ENCODE measurements around the gene DNAJC12. TPM values are rescaled to one million over a fixed set of nuclear protein-coding genes. Genes with fewer than 3 reads are reported as not detected.
"Not testable (repeated sequence)": the region's sequence is repeated elsewhere in the genome, so short reads cannot be mapped to it uniquely, and the experiment has no call there.

DNAJC12 gene
- total RNA-seq, 3 donors from 2014 or later (not counting 1 experiment from before 2014, with no cell fraction given): not detected

- no peak for TF ChIP-seq CTCF (IDR thresholded peaks at IDR 0.05)
Observed at GRCh38 chr10:67839951-67840350, 2.0 kb upstream of the DNAJC12 start.

GRCh38 chr10:67839511-67839910, 1.5 kb upstream of the DNAJC12 start:
- DNase-seq; H3K4me1 Mint-ChIP-seq; H3K4me3 Mint-ChIP-seq; H3K27ac ChIP-seq (ENCODE audit: low read length); H3K4me1 ChIP-seq (ENCODE audit: control insufficient read depth, insufficient read depth, low read length); H3K27me3 ChIP-seq (ENCODE audit: control insufficient read depth, insufficient read depth, low read length); ATAC-seq; intact Hi-C loops (cut with micrococcal nuclease); H3K27me3 Mint-ChIP-seq (ENCODE audit: low read depth in 2 of 2); H3K27ac Mint-ChIP-seq; H3K4me3 ChIP-seq (ENCODE audit: low read length); H3K9me3 Mint-ChIP-seq; H3K9me3 ChIP-seq (ENCODE audit: control insufficient read depth, insufficient read depth, low read length); H3K36me3 ChIP-seq (ENCODE audit: control insufficient read depth, insufficient read depth, low read length); H3K36me3 Mint-ChIP-seq: not testable (repeated sequence)
- 97% methylated on average over 12 of the region's 12 CpGs for WGBS (ENCODE audit: insufficient coverage)

More at GRCh38 chr10:67839951-67840350, 2.0 kb upstream of the DNAJC12 start:
- DNase-seq (no peak), ATAC-seq (no peak)
- Mint-ChIP-seq H3K9me3 (no peaks in the 10 kb centered on the region), H3K4me1 (no peaks in the 10 kb centered on the region), H3K4me3 (no peak overlapping the region), H3K36me3 (no peaks in the 10 kb centered on the region), H3K27ac (no peak overlapping the region), H3K27me3 (ENCODE audit: low read depth in 2 of 2) (no peaks in the 10 kb centered on the region)
- H3K36me3 ChIP-seq (ENCODE audit: control insufficient read depth, insufficient read depth, low read length): no peaks in the 10 kb centered on the region
- intact Hi-C loops (cut with micrococcal nuclease): no loop called here
- no peaks in the 10 kb centered on the region for H3K4me1 ChIP-seq (ENCODE audit: control insufficient read depth, insufficient read depth, low read length)
- H3K27ac ChIP-seq (ENCODE audit: low read length): no peak overlapping the region
- no peaks in the 10 kb centered on the region for H3K27me3 ChIP-seq (ENCODE audit: control insufficient read depth, insufficient read depth, low read length)
- no peak overlapping the region for H3K4me3 ChIP-seq (ENCODE audit: low read length)
- H3K9me3 ChIP-seq (ENCODE audit: control insufficient read depth, insufficient read depth, low read length): no peaks in the 10 kb centered on the region
- 93% methylated on average over 3 of the region's 3 CpGs for WGBS (ENCODE audit: insufficient coverage)

- no peak overlapping the region for H3K27ac ChIP-seq (ENCODE audit: low read length)
- DNase-seq (no peak), ATAC-seq (no peak)
- TF ChIP-seq CTCF (IDR thresholded peaks at IDR 0.05): no peak
- H3K4me1 Mint-ChIP-seq: no peaks in the 10 kb centered on the region
- H3K27me3 Mint-ChIP-seq (ENCODE audit: low read depth in 2 of 2): no peaks in the 10 kb centered on the region
- H3K4me3 ChIP-seq (ENCODE audit: low read length): no peak overlapping the region
- no peak overlapping the region for H3K4me3 Mint-ChIP-seq
- H3K27me3 ChIP-seq (ENCODE audit: control insufficient read depth, insufficient read depth, low read length): no peaks in the 10 kb centered on the region
- H3K36me3 ChIP-seq (ENCODE audit: control insufficient read depth, insufficient read depth, low read length): no peaks in the 10 kb centered on the region
- WGBS (ENCODE audit: insufficient coverage): no CpG with 5 or more reads among the region's 1 CpG
- H3K9me3 ChIP-seq (ENCODE audit: control insufficient read depth, insufficient read depth, low read length): no peaks in the 10 kb centered on the region
- H3K36me3 Mint-ChIP-seq: no peaks in the 10 kb centered on the region
- no peaks in the 10 kb centered on the region for H3K4me1 ChIP-seq (ENCODE audit: control insufficient read depth, insufficient read depth, low read length)
- no peaks in the 10 kb centered on the region for H3K9me3 Mint-ChIP-seq
- H3K27ac Mint-ChIP-seq: no peak overlapping the region
- intact Hi-C loops (cut with micrococcal nuclease): no loop called here
Observed at GRCh38 chr10:67836972-67837371, 1.0 kb downstream of the DNAJC12 start.

- ATAC-seq (no peak), DNase-seq (no peak)
- 55% methylated on average over 2 of the region's 2 CpGs for WGBS (ENCODE audit: insufficient coverage)
- no peaks in the 10 kb centered on the region for H3K27me3 Mint-ChIP-seq (ENCODE audit: low read depth in 2 of 2)
- Histone ChIP-seq H3K27me3 (ENCODE audit: control insufficient read depth, insufficient read depth, low read length) (no peaks in the 10 kb centered on the region), H3K36me3 (ENCODE audit: control insufficient read depth, insufficient read depth, low read length) (no peaks in the 10 kb centered on the region), H3K9me3 (ENCODE audit: control insufficient read depth, insufficient read depth, low read length) (no peaks in the 10 kb centered on the region), H3K4me3 (ENCODE audit: low read length) (no peak overlapping the region), H3K4me1 (ENCODE audit: control insufficient read depth, insufficient read depth, low read length) (no peaks in the 10 kb centered on the region), H3K27ac (ENCODE audit: low read length) (no peak overlapping the region)
- intact Hi-C loops (cut with micrococcal nuclease): no loop called here
- H3K4me3 Mint-ChIP-seq: no peak overlapping the region
- H3K4me1 Mint-ChIP-seq: no peaks in the 10 kb centered on the region
- H3K36me3 Mint-ChIP-seq: no peaks in the 10 kb centered on the region
- H3K9me3 Mint-ChIP-seq: no peaks in the 10 kb centered on the region
- H3K27ac Mint-ChIP-seq: no peak overlapping the region
- no peak for TF ChIP-seq CTCF (IDR thresholded peaks at IDR 0.05)
Observed at GRCh38 chr10:67836488-67836887, 1.5 kb downstream of the DNAJC12 start.

- H3K27ac ChIP-seq (ENCODE audit: low read length); H3K4me1 Mint-ChIP-seq; H3K4me3 Mint-ChIP-seq; H3K36me3 Mint-ChIP-seq; H3K27me3 Mint-ChIP-seq (ENCODE audit: low read depth in 2 of 2); H3K9me3 ChIP-seq (ENCODE audit: control insufficient read depth, insufficient read depth, low read length); H3K4me1 ChIP-seq (ENCODE audit: control insufficient read depth, insufficient read depth, low read length); DNase-seq; H3K27ac Mint-ChIP-seq; H3K4me3 ChIP-seq (ENCODE audit: low read length); H3K9me3 Mint-ChIP-seq; intact Hi-C loops (cut with micrococcal nuclease); H3K27me3 ChIP-seq (ENCODE audit: control insufficient read depth, insufficient read depth, low read length); H3K36me3 ChIP-seq (ENCODE audit: control insufficient read depth, insufficient read depth, low read length); ATAC-seq: not testable (repeated sequence)
- WGBS (ENCODE audit: insufficient coverage): 89% methylated on average over 4 of the region's 6 CpGs
Observed at GRCh38 chr10:67835541-67836394, 2.2 kb downstream of the DNAJC12 start.

Data from natural killer cell (primary cell).